Hematopoietic multipotent progenitor cell (in vitro differentiated cells): ENCODE data around the gene PLA2G4A. TPM values are rescaled to one million over a fixed set of nuclear protein-coding genes. Genes with fewer than 3 reads are reported as not detected.
A peak's percentile ranks its signal among the peaks of the same experiment; 100 is the strongest.

Source experiments
- DNase-seq, 3 donors: peaks; one replicate each; pipeline ENCODE4 v3.0.0-alpha.2; 2011 to 2015; ENCODE audit warnings: low read depth in 2 of 3, low spot score in 2 of 3
- total RNA-seq: library from RNA; depleted of rRNA; stranded (reverse); fragments of >200 nt; gene quantifications from one replicate; pipeline ENCODE4 v1.2.3, GENCODE V29; 2012

The PLA2G4A gene
- total RNA-seq, 1 donor = 6.5 TPM

GRCh38 chr1:186869526-186870228 is 40.9 kb downstream of the PLA2G4A start:
- peak in 1 of 3 donors; percentile 24 for DNase-seq

- no peak for DNase-seq
Observed at GRCh38 chr1:186871784-186872183, 43.0 kb downstream of the PLA2G4A start.

GRCh38 chr1:186872291-186872690 is 43.5 kb downstream of the PLA2G4A start:
- no peak for DNase-seq

GRCh38 chr1:186873687-186874086 is 44.9 kb downstream of the PLA2G4A start:
- no peak for DNase-seq

GRCh38 chr1:186875896-186876835 is 47.4 kb downstream of the PLA2G4A start:
- no peak for DNase-seq

- no peak for DNase-seq
Observed at GRCh38 chr1:186878356-186878755, 49.6 kb downstream of the PLA2G4A start.

- no peak for DNase-seq
Observed at GRCh38 chr1:186880982-186881381, 52.2 kb downstream of the PLA2G4A start.

GRCh38 chr1:186882372-186883134 is 53.8 kb downstream of the PLA2G4A start:
- DNase-seq = no peak

GRCh38 chr1:186884251-186884650 is 55.5 kb downstream of the PLA2G4A start:
- DNase-seq = no peak

GRCh38 chr1:186887203-186887602 is 58.5 kb downstream of the PLA2G4A start:
- no peak for DNase-seq

- DNase-seq = no peak
Observed at GRCh38 chr1:186888367-186888766, 59.6 kb downstream of the PLA2G4A start.

- DNase-seq = no peak
Observed at GRCh38 chr1:186892936-186893335, 64.2 kb downstream of the PLA2G4A start.

GRCh38 chr1:186894415-186894814 is 65.7 kb downstream of the PLA2G4A start:
- no peak for DNase-seq

- DNase-seq = no peak
Observed at GRCh38 chr1:186896211-186896610, 67.5 kb downstream of the PLA2G4A start.

- no peak for DNase-seq
Observed at GRCh38 chr1:186897008-186897407, 68.3 kb downstream of the PLA2G4A start.

- DNase-seq = no peak
Observed at GRCh38 chr1:186899577-186899976, 70.8 kb downstream of the PLA2G4A start.

GRCh38 chr1:186899977-186900376 is 71.2 kb downstream of the PLA2G4A start:
- no peak for DNase-seq

- DNase-seq = no peak
Observed at GRCh38 chr1:186900539-186901237, 71.9 kb downstream of the PLA2G4A start.

- DNase-seq = no peak
Observed at GRCh38 chr1:186901631-186902030, 72.9 kb downstream of the PLA2G4A start.

- peak in 1 of 3 donors; percentile 25 for DNase-seq
Observed at GRCh38 chr1:186903374-186904136, 74.8 kb downstream of the PLA2G4A start.
